Fibroblast of skin of abdomen (primary cell): ENCODE measurements around the gene VCP.
A peak's percentile ranks its signal among the peaks of the same experiment; 100 is the strongest.
"Not testable (repeated sequence)": the region's sequence is repeated elsewhere in the genome, so short reads cannot be mapped to it uniquely, and the experiment has no call there.

Source experiments
- DNase-seq: peaks from one replicate; pipeline ENCODE4 v3.0.0-alpha.2; 2013

The VCP gene

DNA sequence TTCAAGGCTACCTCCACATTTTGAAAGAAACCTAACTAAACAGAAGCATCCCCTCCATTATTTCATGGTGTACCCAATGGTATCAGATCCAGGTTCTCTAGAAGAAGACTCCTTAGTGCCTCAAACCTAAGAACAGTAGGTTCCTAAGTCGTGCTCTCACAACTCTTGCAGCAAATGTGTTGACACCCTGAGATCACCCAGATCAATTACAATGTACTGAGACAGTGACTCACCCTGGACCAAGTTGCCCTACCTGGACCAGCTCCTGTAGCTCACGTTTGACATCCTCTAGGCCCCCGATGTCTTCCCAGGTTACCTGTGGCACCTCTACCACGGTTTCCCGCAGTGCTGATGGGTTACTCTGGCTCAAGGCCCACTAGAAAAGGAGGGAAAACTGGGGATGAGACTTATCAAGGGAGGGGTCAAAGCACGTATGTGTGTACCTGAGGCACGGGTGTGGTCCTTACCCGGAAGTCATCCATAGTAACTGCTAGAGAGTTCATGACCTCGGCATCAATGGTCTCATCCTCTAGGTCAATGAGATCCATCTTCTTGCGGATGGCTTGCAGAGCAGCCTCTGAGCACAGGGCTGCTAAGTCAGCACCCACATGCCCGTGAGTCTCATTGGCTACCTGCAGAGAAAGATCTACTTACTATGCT lies 11.7 kb downstream of the VCP start:
- no peak for DNase-seq

DNA sequence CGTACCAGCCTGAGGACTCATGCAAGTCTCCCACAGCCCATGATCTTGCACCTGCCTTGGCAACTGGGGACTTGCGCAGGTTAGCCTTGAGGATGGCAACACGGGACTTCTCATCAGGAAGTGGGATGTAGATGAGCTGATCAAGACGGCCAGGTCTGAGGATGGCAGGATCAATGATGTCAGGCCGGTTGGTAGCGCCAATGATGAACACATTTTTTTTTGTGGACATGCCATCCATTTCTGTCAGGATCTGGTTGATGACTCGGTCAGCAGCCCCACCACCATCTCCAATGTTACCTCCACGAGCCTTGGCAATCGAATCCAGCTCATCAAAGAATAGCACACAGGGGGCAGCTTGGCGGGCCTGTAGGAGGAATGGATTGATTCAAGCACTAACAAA lies 13.0 kb downstream of the VCP start:
- no peak for DNase-seq

GRCh38 chr9:35057271-35057620 lies 15.2 kb downstream of the VCP start:
- no peak for DNase-seq

DNA sequence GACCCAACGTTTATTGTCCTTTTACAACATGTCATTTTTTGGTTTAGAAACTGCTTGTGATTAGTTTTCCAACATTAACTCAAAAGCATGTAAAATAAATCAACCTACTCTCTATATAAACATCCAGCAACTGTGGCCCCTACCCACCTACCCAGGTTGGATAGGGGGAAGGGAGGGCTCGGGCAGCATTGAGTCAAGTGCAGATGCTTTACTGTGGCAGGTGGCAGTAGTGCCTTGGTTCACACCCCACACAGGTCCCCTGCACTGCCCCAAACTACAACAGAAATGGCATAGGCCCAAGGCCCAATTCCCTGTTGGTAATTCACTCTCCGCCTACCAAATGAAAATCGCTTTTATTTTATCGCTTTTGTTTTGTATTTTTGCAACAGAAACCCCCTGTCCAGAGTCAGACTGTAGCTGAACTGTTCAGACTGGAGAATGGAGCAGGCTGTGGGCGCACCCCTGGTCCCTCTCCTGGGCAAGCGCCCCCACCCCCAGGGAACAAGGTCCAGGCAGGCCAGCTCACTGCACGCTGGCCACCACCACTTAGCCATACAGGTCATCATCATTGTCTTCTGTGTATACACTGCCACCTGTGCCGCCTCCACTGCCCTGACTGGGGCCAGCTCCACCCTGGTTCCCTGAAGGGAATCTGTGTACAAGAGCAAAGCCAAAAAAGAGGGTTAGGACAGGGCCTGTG lies 15.7 kb downstream of the VCP start:
- DNase-seq = no peak

DNA sequence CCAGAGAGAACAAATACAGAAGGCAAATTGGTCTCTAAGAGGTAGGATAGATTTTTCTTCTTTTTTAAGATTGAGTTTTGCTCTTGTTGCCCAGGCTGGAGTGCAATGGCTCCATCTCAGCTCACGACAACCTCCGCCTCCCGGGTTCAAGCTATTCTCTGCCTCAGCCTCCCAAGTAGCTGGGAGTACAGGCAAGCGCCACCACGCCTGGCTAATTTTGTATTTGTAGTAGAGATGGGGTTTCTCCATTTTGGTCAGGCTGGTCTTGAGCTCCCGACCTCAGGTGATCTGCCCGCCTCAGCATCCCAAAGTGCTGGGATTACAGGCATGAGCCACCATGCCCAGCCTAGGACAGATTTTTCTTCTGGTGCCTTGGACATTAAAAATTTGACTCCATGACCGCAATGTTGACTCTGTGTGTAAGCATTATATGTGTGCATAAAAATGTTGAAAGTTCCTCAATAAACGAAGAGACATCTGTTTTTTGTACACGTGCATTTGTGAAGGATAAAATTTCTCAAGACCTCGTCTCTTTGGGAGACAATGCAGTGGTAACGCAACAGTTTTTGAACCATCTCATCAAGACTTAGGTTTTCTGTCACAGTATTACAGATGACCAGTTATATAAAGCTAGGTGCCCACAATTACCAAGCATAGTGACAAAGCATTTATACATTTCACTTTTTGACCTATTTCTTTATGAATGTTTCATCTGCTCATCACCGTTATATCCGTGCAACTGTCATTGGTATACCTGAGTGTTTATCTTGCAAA lies 17.4 kb downstream of the VCP start:
- no peak for DNase-seq

GRCh38 chr9:35054185-35054835 lies 18.1 kb downstream of the VCP start:
- no peak for DNase-seq

DNA sequence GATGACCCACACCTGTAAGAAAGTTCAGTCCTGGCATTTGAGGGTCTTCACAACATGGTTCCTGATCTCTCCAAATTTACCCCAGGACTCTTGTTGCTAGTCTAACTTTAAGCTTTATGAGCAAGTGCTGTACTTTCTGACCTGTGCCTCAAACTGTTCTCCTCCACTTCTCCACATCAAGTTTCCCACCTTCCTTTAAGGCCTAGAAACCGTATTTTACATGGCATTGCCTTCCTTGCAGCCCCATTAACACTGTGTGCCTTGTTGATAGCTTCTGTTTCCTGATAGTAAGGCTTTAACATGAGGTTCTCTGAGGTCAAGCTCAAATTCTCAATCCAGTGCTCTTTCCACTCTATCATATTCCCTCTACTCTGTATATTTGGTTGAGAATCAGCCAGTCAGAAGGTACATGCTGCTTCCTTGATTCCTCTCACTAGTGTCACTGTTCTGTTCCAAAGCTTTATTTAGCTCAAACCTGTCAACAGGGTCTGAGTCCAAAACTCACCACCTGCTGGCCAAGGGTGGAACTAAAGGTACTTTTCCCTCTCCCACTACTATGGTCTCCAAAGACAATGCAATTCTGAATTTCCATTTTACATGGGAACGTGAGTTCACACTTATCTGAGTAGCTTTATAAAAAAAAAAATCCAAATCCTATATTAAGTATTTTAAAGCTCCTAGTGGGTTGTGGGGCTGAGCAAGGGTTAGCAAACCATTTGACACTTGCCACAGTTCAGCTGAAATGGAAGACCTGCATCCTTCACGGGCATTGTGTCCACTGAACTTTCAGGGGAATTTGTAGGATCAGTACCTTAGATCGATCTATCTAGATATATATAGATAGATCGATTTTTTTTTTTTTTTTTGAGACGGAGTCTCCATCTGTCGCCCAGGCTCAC lies 21.1 kb downstream of the VCP start:
- peak; percentile 39 for DNase-seq

DNA sequence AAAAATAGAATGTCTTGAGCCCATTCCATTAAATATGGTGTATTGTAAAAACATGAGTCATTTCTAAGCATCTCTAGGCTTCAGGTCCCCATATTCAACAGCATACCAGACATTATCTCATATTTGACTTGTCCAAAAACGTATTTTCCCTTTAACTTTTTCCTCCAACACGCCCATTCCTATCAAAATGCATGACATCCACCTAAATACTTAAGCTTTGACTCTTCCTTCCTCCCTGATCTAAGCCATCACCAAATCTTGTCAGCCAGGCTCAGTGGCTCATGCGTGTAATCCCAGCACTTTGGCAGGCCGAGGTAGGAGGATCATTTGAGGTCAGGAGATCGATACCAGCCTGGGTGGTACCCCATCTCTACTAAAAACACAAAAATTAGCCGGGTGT lies 23.9 kb downstream of the VCP start:
- no peak for DNase-seq

DNA sequence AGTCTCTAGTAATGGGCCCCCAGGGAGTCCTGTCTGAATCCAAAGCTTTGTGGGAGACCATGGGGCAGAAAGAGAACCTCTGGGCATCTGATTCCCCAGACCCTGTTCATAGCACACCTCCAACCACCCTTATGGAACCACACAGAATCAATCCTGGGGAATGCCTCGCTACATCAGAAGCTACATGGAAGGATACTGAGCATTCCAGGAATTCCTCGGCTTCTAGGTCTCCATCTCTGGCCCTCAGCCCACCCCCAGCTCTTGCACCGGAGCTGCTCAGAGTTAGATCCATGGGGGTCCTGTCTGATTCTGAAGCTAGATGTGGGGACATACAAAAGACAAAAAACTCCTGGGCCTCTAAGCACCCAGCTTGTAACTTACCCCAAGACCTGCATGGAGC lies 28.4 kb downstream of the VCP start:
- DNase-seq = peak; percentile 47

GRCh38 chr9:35042891-35043545 lies 29.4 kb downstream of the VCP start:
- no peak for DNase-seq

DNA sequence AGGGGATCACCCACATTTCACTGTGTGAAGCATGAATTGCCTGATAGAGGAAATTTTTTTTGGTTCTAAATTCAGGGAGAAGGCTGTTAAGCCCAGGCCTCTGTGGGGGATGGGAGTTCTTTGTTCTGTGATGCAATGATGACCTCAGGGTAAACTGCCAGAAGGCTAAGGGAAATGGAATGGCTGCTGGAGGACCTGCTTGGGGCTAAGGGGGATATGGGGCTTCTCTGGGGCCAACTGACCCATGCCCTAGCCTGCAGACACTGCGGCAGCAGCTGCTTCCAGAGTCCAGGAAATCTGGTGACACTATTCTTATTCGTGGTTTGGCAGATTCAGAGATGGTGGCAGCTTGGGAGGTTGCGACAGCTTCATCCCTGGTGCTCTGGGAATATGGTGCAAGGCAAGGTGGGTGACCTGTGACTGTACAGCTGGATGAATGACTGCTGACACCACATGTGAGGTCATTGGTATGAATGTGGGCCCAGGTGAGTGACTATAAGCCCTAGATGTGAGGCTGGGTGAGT lies 30.3 kb downstream of the VCP start:
- DNase-seq = peak; percentile 16

DNA sequence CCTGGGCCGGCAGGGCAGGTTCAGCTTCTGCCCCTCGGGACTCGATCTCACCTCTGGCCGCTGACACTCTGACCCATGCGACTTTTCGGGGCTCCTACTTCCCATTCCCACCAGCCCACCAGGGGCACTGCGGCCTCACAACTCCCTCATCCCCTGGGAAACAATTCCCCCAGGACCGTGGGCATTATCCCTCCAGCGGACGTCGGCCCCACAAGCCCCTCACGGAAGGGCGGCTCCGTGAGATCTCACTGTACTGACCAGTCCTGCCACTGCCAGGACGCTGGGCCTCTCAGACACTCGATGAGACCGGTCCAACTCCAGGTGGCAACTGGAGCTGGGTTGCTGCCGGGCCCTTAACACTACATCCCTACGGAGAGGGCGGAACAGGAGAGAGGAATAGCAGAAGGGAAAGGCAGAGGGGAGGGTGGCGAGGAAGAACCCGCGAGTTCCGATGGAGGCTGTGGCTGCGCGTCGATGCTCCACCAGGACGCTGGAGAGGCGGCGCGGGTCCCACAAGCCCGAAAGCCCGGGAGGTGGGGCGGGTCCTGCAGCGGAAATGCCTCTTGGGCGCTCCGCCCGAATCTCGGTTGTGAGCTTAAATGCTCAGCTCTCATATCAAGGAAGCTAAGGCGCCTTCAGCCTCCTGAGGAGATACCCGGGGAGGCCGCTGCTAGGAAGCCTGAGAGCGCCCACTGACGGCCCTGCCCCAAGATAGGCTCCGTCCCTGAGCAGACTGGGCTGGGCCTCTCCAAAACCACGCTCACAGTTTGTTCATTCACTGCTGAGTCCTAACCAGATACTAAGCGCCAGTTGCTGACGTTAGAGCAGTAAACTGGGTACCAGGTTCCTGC lies 36.3 kb downstream of the VCP start:
- DNase-seq = peak; percentile 70

GRCh38 chr9:35033101-35033500 lies 39.3 kb downstream of the VCP start:
- DNase-seq = no peak

GRCh38 chr9:35029852-35030251 lies 42.6 kb downstream of the VCP start:
- DNase-seq = no peak

DNA sequence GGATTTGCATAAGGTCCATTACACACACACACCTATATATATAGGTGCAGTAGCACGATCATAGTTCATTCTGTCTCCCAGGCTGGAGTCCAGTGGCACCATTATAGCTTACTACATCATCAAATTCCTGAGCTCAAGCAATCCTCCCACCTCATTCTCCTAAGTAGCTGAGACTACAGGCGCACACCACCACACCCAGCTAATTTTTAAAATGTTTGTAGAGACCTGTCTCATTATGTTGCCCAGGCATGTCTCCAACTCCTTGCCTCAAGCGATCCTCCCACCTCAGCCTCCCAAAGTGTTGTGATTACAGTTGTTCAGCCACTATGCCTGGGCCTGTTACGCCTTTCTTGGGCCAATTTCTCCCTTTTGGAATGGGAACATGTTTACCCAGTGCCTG lies 43.2 kb downstream of the VCP start:
- no peak for DNase-seq

GRCh38 chr9:35028341-35028740 lies 44.1 kb downstream of the VCP start:
- DNase-seq = no peak

GRCh38 chr9:35027860-35028259 lies 44.6 kb downstream of the VCP start:
- DNase-seq = no peak

DNA sequence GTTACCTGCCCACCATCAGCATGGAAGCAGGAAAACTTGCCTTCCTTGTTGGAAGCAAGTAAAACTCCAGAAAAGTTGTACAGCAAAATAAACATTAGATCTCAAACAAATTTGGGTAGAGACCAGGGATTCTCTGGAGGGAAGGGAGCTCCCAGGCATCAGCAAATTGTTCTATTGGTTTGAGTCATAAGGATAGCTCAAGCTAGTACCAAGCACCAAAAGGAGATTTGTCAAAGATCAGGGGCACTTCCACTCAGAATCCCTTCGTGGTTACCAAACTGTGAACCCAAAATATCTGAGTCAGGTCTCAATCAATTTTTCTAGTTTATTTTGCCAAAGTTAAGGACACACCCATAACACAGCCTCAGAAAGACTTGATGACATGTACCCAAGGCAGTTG lies 45.1 kb downstream of the VCP start:
- no peak for DNase-seq

- no peak for DNase-seq
These were observed 45.8 kb downstream of the VCP start for GRCh38 chr9:35026671-35027070.

DNA sequence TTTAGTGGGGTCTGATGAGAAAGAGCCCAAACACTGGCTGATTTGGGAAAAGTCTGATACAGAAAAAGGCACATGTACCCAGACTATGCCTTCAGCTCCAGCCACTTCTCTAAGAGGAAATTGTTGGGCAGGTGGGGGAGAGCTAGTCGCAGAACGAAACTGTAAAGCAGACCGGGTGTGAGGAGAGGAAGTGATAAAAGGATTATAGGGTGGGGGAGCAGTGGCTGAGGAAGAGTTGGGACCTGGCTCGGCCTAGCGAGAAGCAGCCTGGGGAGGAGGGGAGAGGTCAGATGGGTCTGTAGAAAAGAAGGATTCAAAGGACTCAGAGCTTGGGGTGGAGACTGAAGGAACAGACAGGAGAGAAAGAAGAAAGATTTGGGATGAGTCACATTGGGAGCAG lies 49.0 kb downstream of the VCP start:
- DNase-seq = not testable (repeated sequence)

- DNase-seq = no peak
These were observed 57.9 kb downstream of the VCP start for GRCh38 chr9:35014517-35014916.
